OCI-LY7 (cell line): Measurements from ENCODE around the gene IRAK3. TPM values are rescaled to one million over a fixed set of nuclear protein-coding genes. Genes with fewer than 3 reads are reported as not detected.

Source experiments
- BruUV-seq: library from RNA; stranded (reverse); fragments of 400-500 nt; replicated peaks from 2 replicates; lab custom pipeline; 2021; lab: Mats Ljungman, UMichigan
- CTCF ChIA-PET: fragments of 300-600 bp; sonication (Branson Sonifier 250); formaldehyde crosslinking; loops from one replicate; lab custom pipeline; 2022; ENCODE audit warnings: antibody characterized with exemption; ENCODE audit not compliant: unreplicated experiment; lab: Charles Lee
- POLR2A ChIA-PET: fragments of 300-600 bp; sonication (Branson Sonifier 250); formaldehyde crosslinking; loops from one replicate; lab custom pipeline; 2022; ENCODE audit warnings: antibody characterized with exemption; lab: Charles Lee
- DNase-seq: peaks from one replicate; pipeline ENCODE4 v3.0.0-alpha.2; 2015; ENCODE audit warnings: low spot score
- H2AFZ ChIP-seq: fragments of 200-600 bp; sonication (generic), shearing (Covaris generic); 2 replicates; pipeline ENCODE4 v1.6.1; 2014; ENCODE audit warnings: mild to moderate bottlenecking, antibody characterized with exemption, low read length, moderate library complexity
- H3K27ac ChIP-seq: fragments of 200-600 bp; sonication (generic); 2 replicates; pipeline ENCODE4 v1.5.1; 2014; ENCODE audit warnings: mixed run types, low read depth, mild to moderate bottlenecking, moderate library complexity, low read length, inconsistent platforms; ENCODE audit not compliant: poor library complexity, severe bottlenecking
- H3K36me3 ChIP-seq: fragments of 200-600 bp; sonication (generic); 2 replicates; pipeline ENCODE4 v1.6.1; 2014; ENCODE audit warnings: mild to moderate bottlenecking, antibody characterized with exemption, low read length, moderate library complexity, mixed read lengths; ENCODE audit not compliant: insufficient read depth
- H3K4me1 ChIP-seq: fragments of 200-600 bp; sonication (generic); 2 replicates; pipeline ENCODE4 v1.5.1; 2014; ENCODE audit warnings: mild to moderate bottlenecking, low read length; ENCODE audit not compliant: insufficient read depth, poor library complexity, severe bottlenecking
- H3K4me2 ChIP-seq: fragments of 200-600 bp; sonication (generic); 2 replicates; pipeline ENCODE4 v1.6.1; 2014; ENCODE audit warnings: mild to moderate bottlenecking, low read length
- H3K4me3 ChIP-seq: fragments of 200-600 bp; sonication (generic); 2 replicates; pipeline ENCODE4 v1.5.1; 2014; ENCODE audit warnings: mild to moderate bottlenecking, low read depth, low read length; ENCODE audit not compliant: poor library complexity, severe bottlenecking
- H3K79me2 ChIP-seq: fragments of 200-600 bp; sonication (generic); 2 replicates; pipeline ENCODE4 v1.6.1; 2016; ENCODE audit warnings: low read depth, mild to moderate bottlenecking, low read length, moderate library complexity, mixed read lengths; ENCODE audit not compliant: insufficient read depth
- H3K9me2 ChIP-seq: fragments of 200-600 bp; sonication (generic); 2 replicates; pipeline ENCODE4 v1.6.1; 2016; ENCODE audit warnings: mild to moderate bottlenecking, low read length, mixed read lengths; ENCODE audit not compliant: insufficient read depth
- H3K9me3 ChIP-seq: fragments of 200-600 bp; sonication (generic); 2 replicates; pipeline ENCODE4 v1.6.1; 2014; ENCODE audit warnings: mild to moderate bottlenecking, mixed run types, low read length, mixed read lengths
- H4K20me1 ChIP-seq: fragments of 200-600 bp; sonication (generic); 2 replicates; pipeline ENCODE4 v1.6.1; 2014; ENCODE audit warnings: mild to moderate bottlenecking, antibody characterized with exemption, low read length, moderate library complexity, mixed read lengths; ENCODE audit not compliant: insufficient read depth
- EZH2phosphoT487 ChIP-seq: fragments of 200-600 bp; sonication (generic); IDR thresholded peaks from 2 replicates; pipeline ENCODE4 v1.6.1; 2018; ENCODE audit warnings: low read depth, borderline replicate concordance, mild to moderate bottlenecking, mixed run types, antibody characterized with exemption, low read length, moderate library complexity, mixed read lengths
- intact Hi-C: fragments of 100-400 bp; cut with micrococcal nuclease; formaldehyde crosslinking; loops from one replicate; pipeline ENCODE4 v1.10.0; 2022; ENCODE audit not compliant: unreplicated experiment
- total RNA-seq, 2 experiments: library from RNA; depleted of rRNA in 1 of 2; stranded (reverse); fragments of >200 nt in 1 of 2; shearing (Covaris generic) in 1 of 2; gene quantifications; 2 replicates each; pipeline ENCODE4 v1.2.3, GENCODE V29; 2014 to 2022
- TF ChIP-seq, protein P1 (sequence below): fragments of 200-600 bp; sonication (generic); conservative IDR thresholded peaks from 2 replicates; pipeline ENCODE4 v1.5.1; 2014; ENCODE audit warnings: mild to moderate bottlenecking, antibody characterized with exemption, low read length, moderate library complexity, mixed read lengths

Gene IRAK3
- total RNA-seq, 2 experiments from 2014 or later, result 0.08 TPM; not detected in 1

DNA sequence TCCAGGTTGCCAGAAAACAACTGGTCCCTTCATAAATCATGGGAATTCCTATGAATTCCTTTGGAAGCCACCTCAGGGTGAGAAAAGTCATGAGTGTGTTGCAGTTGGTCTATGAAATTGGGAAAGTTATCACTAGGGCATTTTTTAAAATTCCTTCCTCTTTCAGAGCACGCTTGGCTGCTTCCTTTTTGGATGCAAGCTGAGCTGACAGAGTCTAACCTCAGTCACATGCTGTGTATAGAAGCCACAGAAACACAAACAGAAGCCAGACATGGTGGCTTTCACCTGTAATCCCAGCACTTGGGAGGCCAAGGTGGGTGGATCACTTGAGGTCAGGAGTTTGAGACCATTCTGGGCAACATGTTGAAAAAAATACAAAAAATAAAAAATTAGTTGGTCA is 91.5 kb downstream of the IRAK3 start:
- Histone ChIP-seq H3K4me2 (no peak overlapping the region), H2AFZ (no peak overlapping the region), H3K36me3 (no peaks in the 10 kb centered on the region), H3K9me2 (no peaks in the 10 kb centered on the region), H3K27ac (no peak overlapping the region), H3K4me3 (no peak overlapping the region), H3K79me2 (no peaks in the 10 kb centered on the region), H3K4me1 (no peaks in the 10 kb centered on the region), H4K20me1 (no peaks in the 10 kb centered on the region), H3K9me3 (peaks cover 5% of the 10 kb centered on the region; the same call in 1 of the 2 replicates)
- no TSS peak for BruUV-seq
- intact Hi-C loops, result no loop called here
- ChIA-PET POLR2A (no interaction called here), CTCF (no interaction called here)
- DNase-seq, result no peak
- no peak for TF ChIP-seq EZH2phosphoT487
- TF ChIP-seq, protein P1, sequence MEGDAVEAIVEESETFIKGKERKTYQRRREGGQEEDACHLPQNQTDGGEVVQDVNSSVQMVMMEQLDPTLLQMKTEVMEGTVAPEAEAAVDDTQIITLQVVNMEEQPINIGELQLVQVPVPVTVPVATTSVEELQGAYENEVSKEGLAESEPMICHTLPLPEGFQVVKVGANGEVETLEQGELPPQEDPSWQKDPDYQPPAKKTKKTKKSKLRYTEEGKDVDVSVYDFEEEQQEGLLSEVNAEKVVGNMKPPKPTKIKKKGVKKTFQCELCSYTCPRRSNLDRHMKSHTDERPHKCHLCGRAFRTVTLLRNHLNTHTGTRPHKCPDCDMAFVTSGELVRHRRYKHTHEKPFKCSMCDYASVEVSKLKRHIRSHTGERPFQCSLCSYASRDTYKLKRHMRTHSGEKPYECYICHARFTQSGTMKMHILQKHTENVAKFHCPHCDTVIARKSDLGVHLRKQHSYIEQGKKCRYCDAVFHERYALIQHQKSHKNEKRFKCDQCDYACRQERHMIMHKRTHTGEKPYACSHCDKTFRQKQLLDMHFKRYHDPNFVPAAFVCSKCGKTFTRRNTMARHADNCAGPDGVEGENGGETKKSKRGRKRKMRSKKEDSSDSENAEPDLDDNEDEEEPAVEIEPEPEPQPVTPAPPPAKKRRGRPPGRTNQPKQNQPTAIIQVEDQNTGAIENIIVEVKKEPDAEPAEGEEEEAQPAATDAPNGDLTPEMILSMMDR, result no peak

DNA sequence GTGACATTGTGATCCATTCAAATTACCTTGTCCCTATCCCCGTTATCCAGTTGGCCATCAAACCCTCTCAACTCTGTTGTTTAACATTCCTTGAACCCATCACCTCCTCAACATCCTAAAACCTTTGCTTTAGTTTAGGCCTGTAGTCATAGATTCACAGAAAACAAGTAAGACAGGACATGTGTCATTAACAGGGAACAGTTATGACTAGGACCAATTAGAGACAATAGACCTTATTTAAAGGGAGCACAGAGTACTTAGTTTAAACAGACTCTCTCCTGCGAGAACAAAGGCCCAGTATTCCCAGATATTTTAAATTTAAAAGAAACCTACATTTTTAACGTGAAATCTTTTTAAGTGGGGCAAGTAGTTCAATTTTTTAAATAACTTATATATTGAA is 93.2 kb downstream of the IRAK3 start:
- Histone ChIP-seq H3K4me3 (no peak overlapping the region), H3K9me2 (no peaks in the 10 kb centered on the region), H3K79me2 (no peaks in the 10 kb centered on the region), H4K20me1 (no peaks in the 10 kb centered on the region), H3K9me3 (peaks cover 5% of the 10 kb centered on the region; the same call in 1 of the 2 replicates), H3K4me2 (no peak overlapping the region), H3K27ac (no peak overlapping the region), H2AFZ (no peak overlapping the region; the same call in 1 of the 2 replicates), H3K4me1 (no peaks in the 10 kb centered on the region), H3K36me3 (no peaks in the 10 kb centered on the region)
- BruUV-seq, result no TSS peak
- ChIA-PET POLR2A (no interaction called here), CTCF (no interaction called here)
- TF ChIP-seq, protein P1, result no peak
- TF ChIP-seq EZH2phosphoT487, result no peak
- DNase-seq, result no peak
- intact Hi-C loops, result no loop called here

GRCh38 chr12:66287275-66287674 is 98.3 kb downstream of the IRAK3 start:
- Histone ChIP-seq H3K4me2 (no peak overlapping the region), H3K9me3 (peaks cover under 1% of the 10 kb centered on the region; the same call in 1 of the 2 replicates), H3K27ac (no peak overlapping the region), H4K20me1 (no peaks in the 10 kb centered on the region), H3K79me2 (no peaks in the 10 kb centered on the region), H2AFZ (no peak overlapping the region), H3K4me1 (no peaks in the 10 kb centered on the region), H3K36me3 (no peaks in the 10 kb centered on the region), H3K9me2 (no peaks in the 10 kb centered on the region), H3K4me3 (no peak overlapping the region)
- ChIA-PET CTCF (no interaction called here), POLR2A (no interaction called here)
- no peak for DNase-seq
- BruUV-seq, result no TSS peak
- intact Hi-C loops, result no loop called here
- no peak for TF ChIP-seq EZH2phosphoT487
- TF ChIP-seq, protein P1, result no peak
